Adipose tissue (tissue), 3 donors: Measurements from ENCODE around the gene ANTXR1. TPM values are rescaled to one million over a fixed set of nuclear protein-coding genes. Genes with fewer than 3 reads are reported as not detected.

Source experiments
- H3K27ac ChIP-seq: one replicate; pipeline ENCODE4 v1.5.1; 2013; ENCODE audit warnings: low read depth, low read length
- WGBS, 3 donors: extraction: QIAGEN DNeasy Blood & Tissue Kit; methylation state at CpG; one replicate each; pipeline ENCODE4 v1.1.7; 2013; 5-methylcytosine and 5-hydroxymethylcytosine counted together
- polyA plus RNA-seq, 3 donors: library from polyadenylated mRNA; stranded (reverse); fragments of 200-250 nt; gene quantifications; one replicate each; pipeline ENCODE4 v1.2.3, GENCODE V29; 2013
- donor health status: healthy with polysubstance abuse.
- donor health status: Bipolar disorder and iron deficiency.
- donor health status: healthy.

ANTXR1 gene
- polyA plus RNA-seq: 10 to 100 TPM in 1 of 3 donors, 1 to 10 TPM in 2; 1.7 to 41.6 (median 9.6) TPM

GRCh38 chr2:69013142-69013839 is at the start of gene ANTXR1:
TSS of gene ANTXR1 (plus strand) at chr2:69013179. CDS start at chr2:69013500, 321 bp downstream.
- WGBS, 3 donors: 1% methylated on average over 61 to 63 of the region's 63 CpGs
- H3K27ac ChIP-seq: no peak within 1 kb of the TSS

DNA sequence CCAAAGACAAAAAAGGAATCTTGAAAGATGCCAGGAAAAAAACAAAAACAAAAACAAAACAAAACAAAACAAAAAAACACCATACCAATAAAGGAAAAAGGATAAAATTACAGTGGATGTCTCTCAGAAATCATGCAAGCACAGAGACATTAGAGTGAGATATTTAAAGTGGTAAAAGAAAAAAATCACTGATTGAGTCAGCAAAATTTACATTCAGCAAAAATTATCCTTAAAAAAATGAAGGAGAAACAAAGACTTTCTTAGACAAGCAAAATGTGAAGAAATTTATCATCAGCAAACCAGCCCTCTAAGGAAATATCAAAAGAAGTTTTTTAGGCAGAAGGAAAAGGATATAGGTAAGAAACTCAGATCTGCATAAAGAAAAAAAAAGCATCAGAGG is 48.7 kb upstream of the ANTXR1 start:
- H3K27ac ChIP-seq: no peak overlapping the region

- no peak overlapping the region for H3K27ac ChIP-seq
- 56 to 83% (median 69%) methylated on average over 1 of the region's 1 CpG for WGBS, 3 donors
Measured at GRCh38 chr2:68968221-68968620, 44.8 kb upstream of the ANTXR1 start.

DNA sequence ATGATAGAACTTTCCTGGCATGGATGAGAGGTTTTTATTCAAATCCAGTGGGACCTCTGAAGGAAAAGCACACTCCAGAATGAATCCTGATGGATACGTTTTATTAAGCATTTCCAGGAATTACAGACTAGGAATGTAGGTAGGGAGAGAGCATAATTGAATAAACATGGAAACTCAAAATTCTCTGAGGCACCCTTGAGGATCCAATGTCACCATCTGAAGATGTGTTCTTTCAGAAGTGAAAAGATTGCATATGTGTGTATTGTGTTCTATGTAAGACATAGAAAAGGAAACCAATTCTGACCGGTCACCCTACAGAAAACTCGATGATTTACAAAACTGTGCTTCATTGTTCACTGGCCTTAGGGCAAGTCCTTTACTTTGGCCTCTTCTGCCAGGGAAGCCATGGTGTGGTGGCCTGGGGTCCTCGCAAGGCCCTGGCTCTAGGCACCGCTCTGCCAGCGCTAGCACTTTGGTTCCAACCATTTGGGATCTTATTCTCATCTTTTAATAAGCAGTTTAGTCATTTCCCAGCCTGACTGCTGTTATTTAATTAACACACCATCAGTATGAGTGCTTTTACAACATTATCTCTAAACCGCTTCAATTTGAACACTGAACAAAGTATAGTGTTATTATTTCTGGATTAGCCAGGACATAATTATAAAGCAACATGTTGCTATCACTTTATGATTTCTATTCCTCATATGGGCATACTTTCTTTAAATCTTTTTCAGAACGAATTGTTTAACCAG is 43.1 kb upstream of the ANTXR1 start:
- WGBS, 3 donors: 86 to 91% (median 88%) methylated on average over 8 of the region's 8 CpGs

DNA sequence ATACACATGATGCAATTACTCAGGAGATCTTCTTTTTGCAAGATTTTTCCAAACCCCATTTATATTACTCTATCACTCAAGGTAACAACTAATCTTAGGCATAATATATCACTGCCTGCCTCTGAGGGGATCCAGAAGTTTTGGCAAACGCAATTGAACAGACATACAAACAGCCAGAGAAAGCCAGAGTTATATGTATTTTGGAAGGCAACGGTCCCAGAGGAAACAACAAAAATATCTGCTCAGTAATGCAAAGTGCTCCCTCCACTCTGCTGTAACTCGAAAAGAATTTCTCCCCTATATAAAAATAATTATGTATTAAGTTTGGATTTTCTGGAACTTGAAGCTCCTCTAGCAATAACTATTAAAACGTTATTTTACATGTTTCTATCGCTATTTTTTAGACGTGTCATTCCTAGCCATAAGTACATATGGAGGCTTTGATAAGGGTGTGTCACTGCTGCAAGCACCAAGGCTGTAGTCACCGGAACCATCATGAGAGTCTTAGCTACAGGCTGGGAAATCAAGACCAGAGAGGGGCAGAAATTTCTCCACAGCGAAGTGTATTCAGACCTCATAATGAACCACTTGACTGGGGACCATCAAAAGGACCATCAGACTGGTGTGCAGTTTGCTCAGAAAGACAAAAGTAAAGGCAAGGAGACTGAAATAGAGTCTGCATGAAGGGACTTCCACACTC is 42.3 kb upstream of the ANTXR1 start:
- 68 to 80% (median 74%) methylated on average over 8 of the region's 8 CpGs for WGBS, 3 donors
- no peak overlapping the region for H3K27ac ChIP-seq

More for the DNA sequence above, 43.1 kb upstream of the ANTXR1 start:
- no peak overlapping the region for H3K27ac ChIP-seq

DNA sequence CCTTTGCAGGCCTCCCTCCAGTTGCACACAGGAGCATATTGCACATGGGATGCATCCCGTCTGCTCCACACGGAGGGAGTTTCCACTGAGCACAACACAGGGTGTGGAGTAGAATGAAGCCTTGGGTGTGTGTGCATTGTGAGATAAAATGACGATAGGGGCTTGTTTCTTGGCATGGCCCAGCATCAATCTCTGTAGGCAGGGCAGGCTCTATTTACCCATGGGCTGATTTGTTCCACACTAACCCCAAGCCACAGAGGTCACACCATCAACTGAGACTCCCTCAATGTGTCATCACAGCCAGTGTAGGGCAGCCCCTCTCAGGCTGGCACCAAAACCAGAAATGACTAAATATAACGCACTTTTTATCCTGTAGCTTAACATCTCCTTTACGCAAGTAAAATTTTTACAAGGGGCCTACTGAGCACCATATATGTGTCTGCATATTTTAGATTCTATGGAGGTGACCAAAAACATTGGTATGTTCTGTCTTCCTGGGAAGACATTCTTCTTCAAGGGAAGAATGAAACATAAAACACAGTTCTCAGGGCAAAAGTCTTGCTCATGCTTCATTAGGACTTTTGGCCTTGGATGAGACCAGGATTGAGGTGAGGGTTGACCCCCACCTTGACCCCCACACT is 41.3 kb upstream of the ANTXR1 start:
- WGBS, 3 donors: 65 to 87% (median 71%) methylated on average over 5 of the region's 5 CpGs
- H3K27ac ChIP-seq: no peak overlapping the region

- 52 to 74% (median 66%) methylated on average over 3 of the region's 3 CpGs for WGBS, 3 donors
- H3K27ac ChIP-seq: no peak within 1 kb of the TSS
Measured at GRCh38 chr2:68974251-68974650, 38.7 kb upstream of the ANTXR1 start, which contains the start of gene GKN1. TSS of gene GKN1 (plus strand) at chr2:68974636. CDS start at chr2:68974678, 42 bp downstream.

- WGBS, 3 donors: 61 to 81% (median 75%) methylated on average over 9 of the region's 9 CpGs
- no peak overlapping the region for H3K27ac ChIP-seq
Measured at GRCh38 chr2:68974946-68975665, 37.9 kb upstream of the ANTXR1 start.

GRCh38 chr2:68975844-68976243 is 37.1 kb upstream of the ANTXR1 start:
- no peak overlapping the region for H3K27ac ChIP-seq
- whole genome bisulfite sequencing, 3 donors: 92 to 99% (median 96%) methylated on average over 2 of the region's 2 CpGs

- WGBS, 3 donors: 58 to 86% (median 83%) methylated on average over 4 of the region's 4 CpGs
- H3K27ac ChIP-seq: no peak overlapping the region
Measured at GRCh38 chr2:68977453-68977852, 35.5 kb upstream of the ANTXR1 start.

DNA sequence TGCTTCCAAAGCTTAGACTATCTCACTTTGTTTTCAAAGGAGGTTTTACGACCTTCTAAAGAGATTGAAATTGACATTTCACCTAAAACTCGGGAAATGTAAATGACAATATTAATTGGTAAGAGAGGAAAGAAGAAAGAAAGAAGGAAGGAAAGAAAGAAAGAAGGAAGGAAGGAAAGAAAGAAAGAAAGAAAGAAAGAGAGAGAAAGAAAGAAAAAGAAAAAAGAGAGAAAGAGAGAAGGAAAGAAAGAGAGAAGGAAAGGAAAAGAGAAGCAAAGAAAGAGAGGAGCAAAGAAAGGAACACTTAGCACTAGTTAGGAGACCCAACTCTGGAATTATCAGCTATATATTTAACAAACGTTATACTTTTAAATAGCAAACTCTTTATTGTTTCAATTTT is 34.9 kb upstream of the ANTXR1 start:
- H3K27ac ChIP-seq: no peak overlapping the region
- 60 to 69% (median 69%) methylated on average over 3 of the region's 3 CpGs for WGBS, 3 donors

GRCh38 chr2:68980956-68981355 is 32.0 kb upstream of the ANTXR1 start:
- WGBS, 3 donors: 35 to 65% (median 38%) methylated on average over 1 of the region's 1 CpG

GRCh38 chr2:68987021-68987503 is 25.9 kb upstream of the ANTXR1 start:
- 49 to 65% (median 64%) methylated on average over 5 of the region's 5 CpGs for WGBS, 3 donors
- no peak overlapping the region for H3K27ac ChIP-seq

More at GRCh38 chr2:68980956-68981355, 32.0 kb upstream of the ANTXR1 start:
- no peak overlapping the region for H3K27ac ChIP-seq

DNA sequence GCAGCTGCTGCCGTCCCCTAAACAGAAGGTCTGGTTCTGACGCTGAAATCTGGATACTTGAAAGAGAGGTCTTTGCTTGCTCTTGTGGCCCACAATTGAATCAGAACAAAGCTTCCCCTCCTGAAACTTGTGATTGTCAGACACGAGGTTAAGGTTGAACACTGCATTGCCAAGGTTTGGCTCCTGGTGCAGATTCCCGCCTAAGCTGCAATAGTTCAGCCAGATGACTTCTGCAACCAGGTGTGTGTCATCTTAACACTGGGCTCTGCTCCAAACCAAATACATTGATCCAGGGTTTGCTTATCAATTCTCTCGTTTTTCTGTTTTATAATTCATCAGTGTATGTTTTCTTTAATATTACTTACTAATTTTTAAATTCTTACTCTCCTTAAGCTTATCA is 23.9 kb upstream of the ANTXR1 start:
- no peak overlapping the region for H3K27ac ChIP-seq
- WGBS, 3 donors: 45 to 63% (median 62%) methylated on average over 5 of the region's 5 CpGs

DNA sequence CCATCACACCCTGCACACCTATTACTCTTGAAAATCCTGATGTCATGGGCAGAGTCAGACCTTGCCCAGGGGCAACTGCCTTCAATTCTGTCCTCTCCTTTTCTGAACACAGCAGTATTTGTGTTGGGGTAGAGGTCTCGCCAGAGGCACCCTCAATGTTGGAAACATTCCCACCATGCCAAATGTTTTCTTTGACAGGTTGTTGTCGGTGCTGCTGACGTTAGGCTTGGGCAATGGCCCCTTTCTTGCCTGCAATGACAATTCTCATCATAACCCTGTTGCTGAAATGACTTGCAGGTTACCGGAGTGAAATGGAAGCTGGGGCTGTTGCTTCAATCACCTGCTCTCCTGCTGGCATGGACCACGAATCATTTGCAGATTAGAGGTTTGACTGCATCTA is 20.6 kb upstream of the ANTXR1 start:
- WGBS, 3 donors: 82 to 95% (median 92%) methylated on average over 5 of the region's 5 CpGs
- no peak overlapping the region for H3K27ac ChIP-seq

DNA sequence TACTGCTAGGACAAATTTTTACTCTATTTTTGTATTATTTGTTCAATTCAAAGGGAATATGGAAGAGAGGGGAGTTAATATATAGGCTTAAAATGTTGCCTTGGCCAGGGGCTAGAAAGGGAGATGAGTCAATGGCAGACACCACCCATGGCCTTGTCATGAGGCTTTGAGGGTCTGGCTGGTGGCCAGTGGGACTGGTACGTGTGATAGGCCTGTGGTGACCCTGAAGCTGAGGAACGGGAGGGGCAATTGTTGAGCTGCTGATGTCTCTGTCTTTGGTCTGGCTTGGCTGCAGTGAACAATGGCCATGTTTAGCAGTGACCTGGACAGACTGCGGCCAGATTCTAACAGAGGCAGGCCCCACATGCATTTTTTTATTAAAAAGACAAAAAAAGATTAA is 20.0 kb upstream of the ANTXR1 start:
- 72 to 87% (median 73%) methylated on average over 3 of the region's 3 CpGs for WGBS, 3 donors
- H3K27ac ChIP-seq: no peak overlapping the region

- no peak overlapping the region for H3K27ac ChIP-seq
- 69 to 87% (median 85%) methylated on average over 7 of the region's 7 CpGs for WGBS, 3 donors
Measured at GRCh38 chr2:68993660-68994059, 19.3 kb upstream of the ANTXR1 start.

DNA sequence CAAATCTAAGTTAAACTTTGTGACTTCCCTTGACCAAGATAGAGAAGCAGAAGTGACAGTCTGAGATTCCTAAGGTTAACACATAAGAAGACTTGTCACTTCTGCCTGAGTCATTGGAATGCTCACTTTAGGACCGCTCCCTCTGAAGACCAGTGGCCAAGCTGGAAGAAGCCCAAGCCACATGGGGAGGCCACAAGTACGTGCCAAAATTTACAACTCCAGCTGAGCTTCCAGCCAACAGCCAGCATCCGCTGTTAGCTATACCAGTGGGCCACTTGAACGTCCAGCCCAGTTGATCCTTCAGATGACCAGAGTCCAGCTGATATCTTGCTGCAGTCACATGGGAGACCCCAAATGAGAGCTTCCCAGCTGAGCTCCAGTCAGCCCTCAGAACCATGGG is 18.1 kb upstream of the ANTXR1 start:
- no peak overlapping the region for H3K27ac ChIP-seq
- 49 to 71% (median 50%) methylated on average over 4 of the region's 4 CpGs for WGBS, 3 donors
